GM21360 (cell line): ENCODE results near the gene SLC16A10.
"Not testable (repeated sequence)": the region's sequence is repeated elsewhere in the genome, so short reads cannot be mapped to it uniquely, and the experiment has no call there.

Experiments used
- ATAC-seq: cut with Tn5 transposase; IDR thresholded peaks from one replicate; pipeline ENCODE4 v1.9.1; 2021; ENCODE audit warnings: mild to moderate bottlenecking, moderate library complexity; ENCODE audit not compliant: unreplicated experiment

Gene SLC16A10

DNA sequence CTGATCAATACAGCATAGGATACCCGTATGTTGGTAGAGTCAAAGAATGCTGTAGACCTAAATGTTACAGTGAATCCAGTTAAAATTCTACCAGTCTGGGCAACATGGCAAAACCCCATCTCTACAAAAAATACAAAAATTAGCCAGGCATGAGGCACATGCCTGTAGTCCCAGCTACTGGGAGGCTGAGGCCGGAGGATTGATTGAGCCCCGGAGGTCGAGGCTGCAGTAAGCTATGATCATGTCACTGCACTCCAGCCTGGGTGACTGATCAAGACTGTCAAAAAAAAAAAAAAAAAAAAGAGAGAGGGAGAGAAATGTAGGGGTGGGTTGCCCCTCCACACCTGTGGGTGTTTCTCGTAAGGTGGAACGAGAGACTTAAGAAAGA is 167.5 kb downstream of the SLC16A10 start:
- no peak for ATAC-seq

DNA sequence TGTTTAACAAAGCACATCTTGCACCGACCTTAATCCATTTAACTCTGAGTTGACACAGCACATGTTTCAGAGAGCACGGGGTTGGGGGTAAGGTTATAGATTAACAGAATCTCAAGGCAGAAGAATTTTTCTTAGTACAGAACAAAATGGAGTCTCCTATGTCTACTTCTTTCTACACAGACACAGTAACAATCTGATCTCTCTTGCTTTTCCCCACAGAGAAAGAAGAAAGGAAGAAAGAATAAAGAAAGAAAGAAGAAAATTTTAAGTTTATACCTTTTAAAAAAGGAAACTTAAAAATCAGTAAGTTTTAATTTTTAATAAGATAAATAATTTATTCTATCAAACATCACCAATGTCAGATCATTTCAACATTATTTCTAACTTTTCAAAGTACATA is 168.5 kb downstream of the SLC16A10 start:
- not testable (repeated sequence) for ATAC-seq

DNA sequence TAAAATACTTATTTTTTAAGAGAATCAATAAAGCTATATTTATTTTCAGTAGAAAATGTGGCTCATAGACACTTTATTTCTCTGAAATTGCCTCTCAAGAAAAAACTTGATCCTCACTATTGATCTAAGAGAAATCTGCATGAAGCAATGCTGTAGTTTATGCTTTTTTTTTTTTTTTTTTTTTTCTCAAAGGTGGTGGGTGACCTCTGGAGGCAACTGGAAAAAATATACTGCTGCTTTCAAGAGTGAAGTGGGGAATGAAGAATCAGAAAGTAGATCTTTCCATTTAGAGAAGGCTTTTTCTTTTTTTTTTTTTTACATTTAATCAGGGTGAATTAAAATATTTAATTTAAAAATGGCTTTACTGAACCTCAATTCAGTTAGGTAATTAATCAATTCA is 169.3 kb downstream of the SLC16A10 start:
- no peak for ATAC-seq

DNA sequence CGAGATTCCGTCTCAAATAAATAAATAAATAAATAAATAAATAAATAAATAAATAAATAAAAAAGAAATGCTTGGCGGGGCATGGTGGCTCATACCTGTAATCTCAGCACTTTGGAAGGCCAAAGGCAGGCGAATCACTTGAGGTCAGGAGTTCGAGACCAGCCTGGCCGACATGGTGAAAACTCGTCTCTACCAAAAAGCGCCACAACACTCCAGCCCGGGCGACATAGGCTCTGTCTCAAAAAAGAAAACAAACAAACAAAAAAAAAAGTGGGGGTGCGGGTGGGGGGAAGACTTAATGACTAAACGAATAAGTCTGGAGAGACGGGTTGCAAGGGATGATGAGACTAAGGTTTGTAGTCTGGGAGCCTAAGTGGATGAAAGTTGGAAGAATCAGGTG is 170.7 kb downstream of the SLC16A10 start:
- ATAC-seq, result no peak

DNA sequence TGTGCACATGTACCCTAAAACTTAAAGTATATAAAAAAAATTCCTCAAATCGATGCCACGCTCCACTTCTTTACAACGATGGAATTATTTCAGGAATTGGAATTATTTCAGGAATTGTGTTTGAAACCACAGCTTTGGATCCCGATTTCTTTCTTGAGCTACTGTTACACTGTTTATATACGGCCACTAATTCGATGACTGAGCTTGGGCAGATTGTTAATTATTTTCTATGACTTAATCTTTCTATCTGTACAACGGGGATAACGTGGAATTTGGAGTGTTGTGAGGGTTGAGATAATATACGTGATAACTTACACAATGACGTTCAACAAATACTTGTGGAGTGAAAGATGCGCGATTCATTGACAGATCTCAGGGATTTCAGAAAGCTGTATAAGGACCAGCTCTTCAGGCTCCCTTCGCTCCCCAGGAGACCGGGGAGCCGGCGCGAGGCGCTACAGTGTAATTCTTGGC is 171.3 kb downstream of the SLC16A10 start:
- ATAC-seq, result no peak

DNA sequence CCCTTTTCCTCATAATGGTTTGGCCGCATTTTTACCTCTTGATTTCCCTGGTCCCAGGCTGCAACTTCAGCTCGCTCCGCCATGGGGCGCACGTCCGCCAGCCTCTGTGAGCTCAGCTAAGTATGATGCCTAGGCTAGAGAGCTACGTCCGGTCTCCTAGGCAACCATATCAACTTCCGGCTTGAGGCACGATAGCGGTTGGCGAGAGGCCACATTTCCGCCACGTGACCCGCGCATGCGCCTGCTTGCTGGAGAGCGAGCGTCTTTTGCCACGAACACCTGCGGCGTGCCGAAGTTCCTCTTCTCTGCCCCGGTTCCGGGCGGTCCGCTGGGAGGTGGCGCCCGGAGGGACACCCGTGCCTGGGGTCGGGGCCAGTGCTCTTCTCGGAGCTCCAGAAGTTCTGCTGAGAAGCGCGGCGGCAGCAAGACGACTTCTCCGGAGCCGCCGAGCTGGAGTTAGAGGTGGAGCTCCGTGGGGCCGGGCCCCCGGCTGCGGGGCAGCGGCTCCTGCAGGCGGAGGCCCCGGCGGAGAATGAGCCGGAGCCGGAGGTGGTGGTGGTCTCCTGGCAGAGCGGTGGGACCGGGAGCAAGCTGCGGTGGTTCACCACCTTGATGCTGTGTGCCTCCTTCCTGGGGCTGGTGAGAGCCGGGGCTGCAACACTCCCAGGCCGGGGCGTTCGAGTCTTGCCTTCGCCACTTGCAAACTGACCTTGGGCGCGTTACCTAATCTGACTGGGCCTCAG is 172.0 kb downstream of the SLC16A10 start:
- ATAC-seq, result peak; percentile 98

DNA sequence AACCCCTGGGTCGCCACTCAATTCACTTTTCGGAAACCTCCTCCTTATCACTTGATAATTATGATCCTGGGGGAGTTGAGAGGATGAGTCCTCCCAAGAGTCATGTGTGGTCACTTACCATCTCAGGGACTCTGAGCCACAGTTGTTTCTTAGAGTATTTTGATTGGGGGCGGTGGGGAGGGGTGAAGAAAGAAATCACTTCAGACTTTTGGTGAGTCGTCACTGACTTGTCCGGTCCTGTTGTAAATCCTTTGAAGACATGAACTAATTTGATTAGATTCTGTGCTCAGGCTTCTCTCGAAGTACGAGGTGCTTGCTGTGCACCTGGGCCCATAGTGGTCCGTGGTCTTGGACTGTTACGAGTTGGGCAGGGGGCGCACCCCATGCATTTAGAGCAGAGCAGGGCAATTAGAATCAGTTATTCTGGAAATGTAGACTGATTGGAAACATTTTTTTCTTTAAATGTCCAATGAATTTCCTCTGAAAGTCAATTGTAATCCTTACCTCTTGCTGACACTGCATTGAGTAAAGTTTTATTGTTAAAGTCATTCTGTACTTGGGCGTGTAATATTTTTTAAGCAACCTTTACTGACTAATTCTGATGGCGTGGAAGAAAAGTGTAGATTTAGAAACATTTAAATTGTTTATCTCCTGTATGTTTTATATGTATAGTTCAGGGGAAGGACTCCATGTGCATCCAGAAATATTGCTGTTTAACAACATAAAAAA is 173.4 kb downstream of the SLC16A10 start:
- no peak for ATAC-seq

DNA sequence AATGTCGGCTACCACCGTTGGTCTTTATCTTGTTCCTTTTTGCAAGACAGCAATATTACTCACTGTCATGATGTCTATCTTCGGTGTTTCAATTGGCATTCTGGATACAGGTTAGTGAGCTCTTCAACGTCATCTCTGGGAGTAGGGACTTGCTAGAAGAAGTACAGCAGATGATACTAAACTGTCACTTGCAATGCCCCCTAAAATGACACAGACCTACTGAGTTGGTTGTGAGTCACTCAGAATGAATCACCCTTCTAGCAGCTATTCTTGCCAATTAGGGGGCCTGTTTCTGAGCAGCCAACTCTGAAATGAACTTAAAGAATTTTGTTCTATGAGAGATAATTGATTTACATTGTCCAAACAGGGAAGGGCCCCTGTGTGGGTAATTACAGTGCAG is 176.5 kb downstream of the SLC16A10 start:
- ATAC-seq, result no peak

DNA sequence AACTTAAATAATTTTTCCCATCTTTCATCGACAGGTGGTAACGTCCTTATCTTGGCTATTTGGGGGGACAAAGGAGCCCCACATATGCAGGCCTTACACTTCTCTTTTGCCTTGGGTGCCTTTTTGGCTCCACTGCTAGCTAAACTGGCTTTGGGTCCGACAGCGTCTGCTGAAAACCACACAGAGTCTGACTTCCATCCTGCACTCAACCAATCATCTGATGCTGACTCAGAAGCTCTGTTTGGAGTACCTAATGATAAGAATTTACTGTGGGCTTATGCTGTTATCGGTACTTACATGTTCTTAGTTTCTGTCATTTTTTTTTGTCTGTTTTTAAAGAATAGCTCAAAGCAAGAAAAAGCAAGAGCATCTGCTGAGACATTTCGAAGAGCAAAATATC is 178.5 kb downstream of the SLC16A10 start:
- no peak for ATAC-seq

DNA sequence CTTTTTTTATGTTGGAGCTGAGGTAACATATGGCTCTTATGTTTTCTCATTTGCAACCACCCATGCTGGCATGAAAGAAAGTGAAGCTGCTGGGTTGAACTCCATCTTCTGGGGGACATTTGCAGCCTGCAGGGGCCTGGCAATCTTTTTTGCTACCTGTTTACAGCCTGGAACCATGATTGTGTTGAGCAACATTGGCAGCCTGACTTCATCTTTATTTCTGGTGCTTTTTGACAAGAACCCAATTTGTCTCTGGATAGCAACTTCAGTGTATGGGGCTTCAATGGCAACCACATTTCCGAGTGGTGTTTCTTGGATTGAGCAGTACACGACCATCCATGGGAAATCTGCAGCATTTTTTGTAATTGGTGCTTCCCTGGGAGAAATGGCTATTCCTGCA is 179.0 kb downstream of the SLC16A10 start:
- ATAC-seq, result no peak

DNA sequence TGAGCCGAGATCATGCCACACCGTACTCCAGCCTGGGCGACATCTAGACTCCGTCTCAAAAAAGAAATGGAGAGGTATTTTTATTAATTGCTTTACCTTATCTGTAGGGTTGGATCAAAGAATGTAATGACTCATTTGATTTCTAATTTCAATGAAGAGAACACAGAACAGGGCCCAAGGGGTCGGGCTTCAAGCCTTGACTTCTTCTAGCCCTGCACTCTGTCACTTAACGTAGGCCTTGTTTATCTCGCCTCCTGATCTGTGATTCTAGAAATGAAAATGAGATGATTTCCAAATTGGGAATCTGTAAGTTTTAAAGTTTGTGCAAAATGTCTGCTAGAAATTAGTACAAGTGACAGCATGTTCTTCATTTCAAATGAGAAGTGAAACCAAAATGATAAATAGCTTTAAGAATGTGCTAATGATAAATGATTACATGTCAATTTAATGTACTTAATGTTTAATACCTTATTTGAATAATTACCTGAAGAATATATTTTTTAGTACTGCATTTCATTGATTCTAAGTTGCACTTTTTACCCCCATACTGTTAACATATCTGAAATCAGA is 180.5 kb downstream of the SLC16A10 start:
- ATAC-seq, result no peak

DNA sequence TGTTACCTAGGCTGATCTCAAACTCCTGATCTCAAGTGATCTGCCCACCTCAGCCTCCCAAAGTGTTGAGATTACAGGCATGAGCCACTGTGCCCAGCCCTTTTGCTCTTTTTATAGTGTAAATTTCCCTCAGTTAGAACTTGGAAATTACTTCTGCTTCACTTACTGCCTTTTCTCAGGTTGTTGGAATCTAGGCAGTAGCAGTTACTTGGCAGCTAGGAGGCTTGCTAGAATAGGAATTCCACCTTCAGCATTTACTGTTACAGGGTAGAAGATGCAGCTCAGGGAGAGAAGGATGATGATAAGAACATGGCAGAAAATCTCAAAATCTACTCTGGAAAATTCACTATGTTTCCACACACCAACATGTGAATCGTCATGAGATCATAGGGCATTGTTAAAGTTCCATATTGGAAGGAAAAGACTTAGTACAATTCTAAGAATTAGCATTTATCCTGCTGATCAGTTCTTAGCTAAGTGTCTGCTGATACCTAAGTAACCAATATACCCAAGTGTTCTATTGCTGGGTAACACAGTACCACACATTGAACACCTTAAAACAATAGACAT is 182.2 kb downstream of the SLC16A10 start:
- no peak for ATAC-seq

DNA sequence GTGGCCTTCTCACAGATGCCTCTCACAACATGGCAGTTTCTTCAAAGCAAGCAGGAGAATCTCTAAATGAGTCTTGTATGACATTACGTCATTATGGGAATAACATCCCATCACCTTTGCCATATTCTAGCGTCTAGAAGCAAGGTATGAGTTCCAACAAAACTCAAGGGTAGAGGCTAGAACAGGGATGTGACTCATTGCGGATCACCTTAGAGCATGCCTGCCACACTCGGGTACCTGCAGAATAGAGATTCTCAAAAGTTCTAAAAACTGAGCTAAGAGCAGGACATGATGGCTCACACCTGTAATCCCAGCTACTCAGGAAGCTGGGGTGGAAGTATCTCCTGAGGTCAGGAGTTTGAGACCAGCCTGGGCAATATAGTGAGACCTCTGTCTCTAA is 182.8 kb downstream of the SLC16A10 start:
- no peak for ATAC-seq

DNA sequence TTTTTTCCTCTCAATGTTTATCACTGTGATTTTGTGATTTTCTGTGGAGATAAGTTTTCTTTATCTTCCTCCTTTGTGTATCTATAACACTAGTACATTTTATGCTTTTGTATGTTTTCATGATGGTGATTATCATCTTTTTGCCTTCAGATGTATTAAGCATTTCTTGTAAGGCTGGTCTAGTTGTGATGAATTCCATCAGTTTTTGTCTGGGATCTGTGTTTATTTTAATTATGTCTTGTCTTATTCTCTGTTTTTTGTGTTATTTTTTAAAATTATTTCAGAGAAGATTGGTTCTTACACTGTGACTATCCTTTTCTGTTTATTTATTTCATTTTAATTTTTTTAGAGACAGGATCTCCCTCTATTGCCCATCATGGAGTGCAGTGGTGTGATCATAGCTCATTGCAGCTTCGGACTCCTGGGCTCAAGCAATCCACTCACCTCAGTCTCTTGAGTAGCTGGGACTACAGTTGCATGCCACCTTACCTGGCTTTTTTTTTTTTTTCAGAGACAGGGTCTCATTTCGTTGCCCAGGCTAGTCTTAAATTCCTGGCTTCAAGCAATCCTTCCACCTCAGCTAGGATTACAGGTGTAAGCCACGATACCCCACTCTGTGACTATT is 187.4 kb downstream of the SLC16A10 start:
- no peak for ATAC-seq

DNA sequence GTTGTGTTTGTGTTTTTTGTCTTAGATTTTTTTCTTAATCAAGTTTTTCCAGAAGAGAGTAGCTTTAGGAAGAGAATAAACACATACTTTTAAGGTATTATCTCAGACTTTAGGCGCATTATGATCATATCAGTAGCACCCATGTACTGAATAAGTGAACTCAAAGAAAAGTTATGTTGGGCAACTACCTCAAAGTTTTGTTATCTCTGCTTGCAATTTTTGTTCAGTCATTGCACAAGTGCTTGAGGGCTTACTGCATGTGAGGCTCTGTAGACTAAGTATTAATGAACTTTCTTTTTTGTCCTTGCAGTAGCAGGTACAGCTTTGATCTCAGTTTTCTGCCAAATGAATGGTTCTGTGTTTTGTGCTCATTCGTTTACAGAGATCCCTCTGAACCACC is 189.0 kb downstream of the SLC16A10 start:
- ATAC-seq, result no peak

DNA sequence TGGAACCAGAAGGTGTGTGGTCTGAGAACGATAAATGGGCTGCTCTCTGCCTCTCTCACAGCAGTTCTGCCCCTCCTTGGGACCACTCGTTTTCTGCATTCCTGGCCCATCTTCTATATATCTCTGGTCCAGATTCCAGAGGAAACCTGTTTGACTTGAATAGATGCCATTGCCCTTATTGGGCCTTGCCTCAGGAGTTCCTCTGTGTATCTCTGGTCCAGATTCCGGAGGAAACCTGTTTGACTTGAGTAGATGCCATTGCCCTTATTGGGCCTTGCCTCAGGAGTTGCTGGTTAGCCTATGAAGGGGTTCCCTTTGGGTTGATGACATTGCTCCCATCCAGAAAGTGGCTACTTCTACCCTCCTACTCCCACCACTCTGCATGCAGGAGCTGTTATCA is 189.4 kb downstream of the SLC16A10 start:
- ATAC-seq, result no peak

DNA sequence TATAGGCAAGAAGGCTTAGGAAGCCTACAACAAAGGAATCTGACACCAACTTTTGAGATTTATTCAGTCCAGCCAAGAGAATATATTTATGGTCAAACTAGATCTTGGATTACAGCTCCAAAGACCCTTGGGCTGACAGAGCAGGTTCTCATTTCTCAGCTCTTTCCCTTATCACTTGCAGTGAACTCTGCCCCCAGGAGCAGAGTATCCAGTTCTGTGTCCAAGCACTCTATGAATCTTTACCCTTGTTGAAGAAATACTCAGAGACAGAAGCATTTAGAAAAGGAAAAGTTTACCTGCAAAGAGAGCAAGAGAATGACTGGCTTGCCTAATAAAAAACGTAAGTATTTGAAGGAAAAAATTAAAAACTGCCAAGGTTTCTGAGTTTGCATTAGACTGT is 190.5 kb downstream of the SLC16A10 start:
- ATAC-seq, result no peak

DNA sequence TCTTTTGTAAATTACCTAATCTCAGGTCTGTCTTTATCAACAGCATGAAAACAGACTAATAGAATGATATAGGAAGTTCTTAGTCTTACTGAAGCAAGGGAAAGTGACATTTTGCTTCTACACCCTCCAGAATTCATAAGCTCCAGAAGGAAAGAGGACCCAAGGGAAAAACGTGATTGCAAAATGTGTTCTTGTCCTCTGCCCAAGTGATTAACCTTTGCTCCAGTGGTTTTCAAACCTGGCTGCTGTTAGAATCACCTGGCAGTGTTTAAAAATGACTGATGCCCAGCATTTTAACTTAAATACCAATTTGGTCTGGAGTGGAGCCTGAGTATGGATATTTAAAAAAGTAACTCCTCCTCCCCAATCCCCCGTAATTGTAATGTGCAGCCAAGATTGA is 191.4 kb downstream of the SLC16A10 start:
- ATAC-seq, result no peak

DNA sequence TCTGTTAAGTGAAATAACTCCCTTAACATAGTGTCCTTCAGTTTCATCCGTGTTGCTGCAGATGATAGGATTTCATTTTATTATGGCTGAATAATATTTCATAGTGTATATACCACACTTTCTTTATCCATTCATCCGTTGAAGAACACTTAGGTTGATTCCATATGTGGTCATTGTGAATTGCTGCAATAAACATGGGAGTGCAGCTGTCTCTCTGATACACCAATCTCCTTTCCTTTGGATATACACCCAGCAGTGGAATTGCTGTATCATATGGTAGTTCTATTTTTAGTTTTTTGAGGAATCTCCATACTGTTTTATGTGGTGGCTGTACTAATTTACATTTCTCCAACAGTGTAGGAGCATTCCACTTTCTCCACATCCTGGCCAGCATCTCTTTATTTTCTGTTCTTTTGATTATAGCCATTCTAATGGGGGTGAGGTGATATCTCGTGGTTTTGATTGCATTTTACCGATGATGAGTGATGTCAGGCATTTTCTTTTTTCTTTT is 193.2 kb downstream of the SLC16A10 start:
- no peak for ATAC-seq
